ENCODE results near the gene EHHADH. TPM values are rescaled to one million over a fixed set of nuclear protein-coding genes. Genes with fewer than 3 reads are reported as not detected.

Gene EHHADH
- total RNA-seq, 1 donor from 2014 or later, result 7.8 TPM

GRCh38 chr3:185225080-185225479 lies 28.8 kb downstream of the EHHADH start:
- TF ChIP-seq, protein P1, sequence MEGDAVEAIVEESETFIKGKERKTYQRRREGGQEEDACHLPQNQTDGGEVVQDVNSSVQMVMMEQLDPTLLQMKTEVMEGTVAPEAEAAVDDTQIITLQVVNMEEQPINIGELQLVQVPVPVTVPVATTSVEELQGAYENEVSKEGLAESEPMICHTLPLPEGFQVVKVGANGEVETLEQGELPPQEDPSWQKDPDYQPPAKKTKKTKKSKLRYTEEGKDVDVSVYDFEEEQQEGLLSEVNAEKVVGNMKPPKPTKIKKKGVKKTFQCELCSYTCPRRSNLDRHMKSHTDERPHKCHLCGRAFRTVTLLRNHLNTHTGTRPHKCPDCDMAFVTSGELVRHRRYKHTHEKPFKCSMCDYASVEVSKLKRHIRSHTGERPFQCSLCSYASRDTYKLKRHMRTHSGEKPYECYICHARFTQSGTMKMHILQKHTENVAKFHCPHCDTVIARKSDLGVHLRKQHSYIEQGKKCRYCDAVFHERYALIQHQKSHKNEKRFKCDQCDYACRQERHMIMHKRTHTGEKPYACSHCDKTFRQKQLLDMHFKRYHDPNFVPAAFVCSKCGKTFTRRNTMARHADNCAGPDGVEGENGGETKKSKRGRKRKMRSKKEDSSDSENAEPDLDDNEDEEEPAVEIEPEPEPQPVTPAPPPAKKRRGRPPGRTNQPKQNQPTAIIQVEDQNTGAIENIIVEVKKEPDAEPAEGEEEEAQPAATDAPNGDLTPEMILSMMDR (IDR thresholded peaks at IDR 0.05; ENCODE audit: unreplicated experiment), result no peak
- no peak for DNase-seq (ENCODE audit: low spot score in 2 of 2, unreplicated experiment in 2 of 2)
- no peaks in the 10 kb centered on the region for H3K9me3 Mint-ChIP-seq
- peaks cover 10% of the 10 kb centered on the region for H3K36me3 Mint-ChIP-seq
- peaks cover 4% of the 10 kb centered on the region for H3K4me1 Mint-ChIP-seq
- H3K27ac Mint-ChIP-seq, result no peak overlapping the region
- H3K27me3 Mint-ChIP-seq (ENCODE audit: low read depth), result no peaks in the 10 kb centered on the region
- no peak overlapping the region for H3K4me3 Mint-ChIP-seq

- TF ChIP-seq, protein P1 (IDR thresholded peaks at IDR 0.05; ENCODE audit: unreplicated experiment), result no peak
- Mint-ChIP-seq H3K9me3 (no peaks in the 10 kb centered on the region), H3K27me3 (ENCODE audit: low read depth) (no peaks in the 10 kb centered on the region), H3K4me3 (no peak overlapping the region), H3K4me1 (peaks cover 10% of the 10 kb centered on the region), H3K27ac (peak overlapping the region; percentile 66), H3K36me3 (peaks cover 8% of the 10 kb centered on the region)
- DNase-seq (ENCODE audit: low spot score in 2 of 2, unreplicated experiment in 2 of 2), result no peak
Observed at GRCh38 chr3:185221203-185221602, 32.6 kb downstream of the EHHADH start.

DNA sequence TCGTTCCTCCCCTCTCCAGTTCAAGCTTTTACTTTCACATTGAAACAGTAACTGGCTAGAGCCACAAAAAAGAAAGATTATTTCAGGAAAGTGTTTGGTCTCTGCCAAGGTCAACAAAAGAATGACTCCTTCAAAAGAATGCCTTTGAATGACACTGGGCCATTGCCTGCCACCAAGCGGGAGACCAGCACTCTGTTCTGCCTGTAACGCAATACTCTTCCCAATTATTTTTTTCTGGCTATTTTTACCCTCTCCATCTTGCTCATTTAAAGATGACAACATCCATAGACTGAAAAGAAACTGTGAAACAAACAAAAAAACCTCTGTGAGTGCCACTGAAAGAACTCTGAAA lies 37.3 kb downstream of the EHHADH start:
- H3K9me3 Mint-ChIP-seq, result no peaks in the 10 kb centered on the region
- H3K4me1 Mint-ChIP-seq, result peaks cover 14% of the 10 kb centered on the region
- no peaks in the 10 kb centered on the region for H3K27me3 Mint-ChIP-seq (ENCODE audit: low read depth)
- DNase-seq (ENCODE audit: low spot score in 2 of 2, unreplicated experiment in 2 of 2), result no peak
- peak overlapping the region; percentile 17 for H3K27ac Mint-ChIP-seq
- TF ChIP-seq, protein P1 (IDR thresholded peaks at IDR 0.05; ENCODE audit: unreplicated experiment), result no peak
- no peak overlapping the region for H3K4me3 Mint-ChIP-seq
- H3K36me3 Mint-ChIP-seq, result no peaks in the 10 kb centered on the region

GRCh38 chr3:185215873-185216606 lies 37.8 kb downstream of the EHHADH start:
- Mint-ChIP-seq H3K27ac (peak overlapping the region; percentile 39), H3K36me3 (no peaks in the 10 kb centered on the region), H3K27me3 (ENCODE audit: low read depth) (no peaks in the 10 kb centered on the region), H3K4me1 (peaks cover 18% of the 10 kb centered on the region), H3K9me3 (no peaks in the 10 kb centered on the region), H3K4me3 (no peak overlapping the region)
- no peak for DNase-seq (ENCODE audit: low spot score in 2 of 2, unreplicated experiment in 2 of 2)
- TF ChIP-seq, protein P1 (IDR thresholded peaks at IDR 0.05; ENCODE audit: unreplicated experiment), result peak; percentile 54

DNA sequence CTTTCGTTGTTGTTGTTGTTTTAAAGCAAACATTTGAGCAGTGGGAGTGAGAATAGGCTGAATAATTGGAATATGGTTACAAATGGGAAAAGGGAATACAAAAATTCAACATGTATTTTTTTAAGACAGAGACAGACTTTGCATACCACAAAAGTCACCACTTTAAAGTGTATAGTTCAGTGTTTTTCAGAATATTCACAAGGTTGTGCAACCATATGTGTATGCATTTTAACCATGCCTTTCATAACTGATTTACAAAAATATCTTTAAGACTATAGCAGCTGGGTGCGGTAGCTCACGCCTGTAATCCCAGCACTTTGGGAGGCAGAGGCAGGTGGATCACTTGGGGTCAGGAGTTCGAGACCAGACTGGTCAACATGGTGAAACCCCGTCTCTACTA lies 41.3 kb downstream of the EHHADH start:
- H3K27ac Mint-ChIP-seq, result no peak overlapping the region
- H3K27me3 Mint-ChIP-seq (ENCODE audit: low read depth), result no peaks in the 10 kb centered on the region
- DNase-seq (ENCODE audit: low spot score in 2 of 2, unreplicated experiment in 2 of 2), result no peak
- TF ChIP-seq, protein P1 (IDR thresholded peaks at IDR 0.05; ENCODE audit: unreplicated experiment), result no peak
- no peaks in the 10 kb centered on the region for H3K36me3 Mint-ChIP-seq
- H3K4me1 Mint-ChIP-seq, result peaks cover 21% of the 10 kb centered on the region
- no peak overlapping the region for H3K4me3 Mint-ChIP-seq
- no peaks in the 10 kb centered on the region for H3K9me3 Mint-ChIP-seq

All from mesothelial cell of epicardium (in vitro differentiated cells).